GM19372 (cell line): Measurements from ENCODE around the gene FARSB.
"Not testable (repeated sequence)": the region's sequence is repeated elsewhere in the genome, so short reads cannot be mapped to it uniquely, and the experiment has no call there.

Experiments used
- ATAC-seq: cut with Tn5 transposase; IDR thresholded peaks from one replicate; pipeline ENCODE4 v1.9.1; 2021; ENCODE audit warnings: mild to moderate bottlenecking, low read depth, moderate library complexity; ENCODE audit not compliant: unreplicated experiment

The FARSB gene

GRCh38 chr2:222609381-222609780 lies 46.5 kb downstream of the FARSB start:
- ATAC-seq, result no peak

DNA sequence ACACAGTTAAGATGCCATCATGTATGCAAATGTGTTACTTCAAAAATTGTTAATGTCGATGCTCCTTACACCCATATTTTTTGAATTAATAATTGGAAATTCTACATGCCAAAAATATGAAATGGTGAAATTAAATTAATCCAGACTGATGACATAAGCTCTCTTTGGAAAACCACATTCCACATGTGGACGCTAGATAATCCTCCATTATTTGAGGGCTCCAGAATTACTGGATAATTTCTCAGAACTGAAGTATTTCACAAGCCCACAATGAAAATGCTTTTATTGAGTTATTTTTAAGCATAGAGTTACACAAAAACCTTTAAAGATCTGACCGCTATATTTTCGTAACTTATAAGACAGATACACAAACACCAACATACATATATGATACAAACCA lies 47.8 kb downstream of the FARSB start:
- ATAC-seq, result no peak

GRCh38 chr2:222606306-222606705 lies 49.6 kb downstream of the FARSB start:
- no peak for ATAC-seq

- ATAC-seq, result no peak
These were observed 51.0 kb downstream of the FARSB start for GRCh38 chr2:222604749-222605515.

- no peak for ATAC-seq
These were observed 52.4 kb downstream of the FARSB start for GRCh38 chr2:222603501-222603900.

- ATAC-seq, result no peak
These were observed 57.3 kb downstream of the FARSB start for GRCh38 chr2:222598611-222599010.

DNA sequence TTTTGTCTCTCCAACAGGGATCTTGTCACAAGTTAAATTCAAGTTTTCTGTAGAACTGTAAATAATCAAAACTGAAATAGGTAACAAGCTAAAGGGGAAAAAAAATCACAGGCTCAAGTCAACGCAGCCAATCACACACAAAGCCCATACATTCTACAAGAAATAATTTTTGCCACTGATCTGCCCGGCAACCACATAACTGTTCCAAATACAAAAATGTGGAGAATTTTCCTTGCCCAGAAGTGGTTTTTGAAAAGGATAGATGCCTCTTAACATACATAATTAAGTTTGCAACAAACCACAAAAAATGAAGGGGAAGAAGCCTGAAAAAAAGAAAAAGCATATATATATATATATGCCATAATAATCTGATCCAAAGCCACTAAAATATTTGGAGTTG lies 60.3 kb downstream of the FARSB start:
- ATAC-seq, result no peak

DNA sequence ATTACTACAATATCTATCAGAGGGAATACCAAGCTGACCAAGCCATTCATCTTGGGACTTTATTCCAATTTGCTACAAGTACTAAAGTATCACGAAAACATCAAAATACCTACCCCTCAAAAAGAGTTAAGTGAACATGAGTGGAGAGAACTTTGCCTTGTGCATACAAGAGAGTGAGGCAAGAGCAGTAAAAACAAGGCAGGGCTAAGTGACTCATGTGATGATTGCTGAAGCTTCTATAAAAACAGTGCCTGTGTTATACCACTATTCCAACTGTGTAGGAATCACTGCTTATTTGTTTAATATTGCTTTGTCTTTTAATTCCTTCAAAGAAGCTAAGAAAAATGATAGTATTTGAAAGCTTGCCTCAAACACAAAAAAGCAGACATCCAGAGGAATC lies 61.2 kb downstream of the FARSB start:
- no peak for ATAC-seq

DNA sequence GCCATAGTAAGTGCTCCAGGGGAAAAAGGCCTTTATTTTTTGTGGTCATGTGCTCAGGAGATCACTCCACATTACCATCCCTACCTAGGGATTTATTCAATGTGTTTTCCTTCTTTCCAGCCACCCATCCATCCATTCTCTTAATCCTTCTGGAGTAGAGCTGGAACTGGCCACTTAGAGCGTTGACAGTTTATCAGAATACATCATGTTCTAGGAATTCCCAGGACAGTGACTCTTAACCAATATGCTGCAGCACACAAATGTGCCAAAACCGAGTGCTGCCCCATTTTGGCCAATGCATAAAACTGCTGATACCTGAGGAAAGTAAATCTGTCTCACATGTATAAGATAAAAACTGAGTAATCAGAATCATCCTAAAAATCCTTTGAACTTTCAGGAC lies 63.7 kb downstream of the FARSB start:
- ATAC-seq, result no peak

DNA sequence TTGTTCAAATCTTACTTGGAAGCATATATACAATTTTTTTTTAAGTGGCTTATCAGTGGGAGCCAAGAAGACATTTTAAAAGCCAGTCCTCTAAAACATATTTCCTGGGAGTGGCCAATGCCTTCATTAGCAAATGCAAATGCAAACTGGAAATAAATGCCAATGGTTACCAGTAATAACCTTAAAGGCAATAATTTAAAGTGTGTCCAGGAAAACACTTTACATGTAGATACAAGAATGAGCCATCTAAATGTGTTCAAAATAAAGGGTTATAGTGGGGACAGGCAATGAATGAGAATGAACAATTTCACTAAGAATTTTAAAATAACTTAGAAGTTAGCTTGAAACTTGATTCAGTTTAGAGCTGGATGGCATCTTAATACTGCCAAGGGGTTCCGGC lies 64.2 kb downstream of the FARSB start:
- no peak for ATAC-seq

GRCh38 chr2:222584589-222584988 lies 71.3 kb downstream of the FARSB start:
- not testable (repeated sequence) for ATAC-seq

GRCh38 chr2:222582928-222583327 lies 73.0 kb downstream of the FARSB start:
- peak; percentile 51 for ATAC-seq

DNA sequence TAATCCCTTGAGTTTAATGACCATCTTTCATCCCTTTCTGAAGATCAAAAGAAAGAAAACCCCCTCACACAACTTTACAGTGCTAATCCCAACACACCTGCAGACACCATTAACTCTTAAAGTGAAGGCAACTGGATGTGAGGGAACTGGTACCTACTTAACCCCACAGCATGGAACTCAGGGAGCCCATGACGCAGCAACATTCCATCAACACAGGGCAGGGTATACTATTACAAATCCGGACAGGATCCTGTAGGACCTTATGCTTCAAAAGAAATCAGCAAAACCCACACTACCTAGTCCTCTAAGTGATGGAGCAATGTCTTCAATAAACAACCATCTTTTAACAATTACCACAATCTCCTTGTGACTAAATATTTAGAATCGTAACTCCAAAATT lies 78.6 kb downstream of the FARSB start:
- ATAC-seq, result no peak

DNA sequence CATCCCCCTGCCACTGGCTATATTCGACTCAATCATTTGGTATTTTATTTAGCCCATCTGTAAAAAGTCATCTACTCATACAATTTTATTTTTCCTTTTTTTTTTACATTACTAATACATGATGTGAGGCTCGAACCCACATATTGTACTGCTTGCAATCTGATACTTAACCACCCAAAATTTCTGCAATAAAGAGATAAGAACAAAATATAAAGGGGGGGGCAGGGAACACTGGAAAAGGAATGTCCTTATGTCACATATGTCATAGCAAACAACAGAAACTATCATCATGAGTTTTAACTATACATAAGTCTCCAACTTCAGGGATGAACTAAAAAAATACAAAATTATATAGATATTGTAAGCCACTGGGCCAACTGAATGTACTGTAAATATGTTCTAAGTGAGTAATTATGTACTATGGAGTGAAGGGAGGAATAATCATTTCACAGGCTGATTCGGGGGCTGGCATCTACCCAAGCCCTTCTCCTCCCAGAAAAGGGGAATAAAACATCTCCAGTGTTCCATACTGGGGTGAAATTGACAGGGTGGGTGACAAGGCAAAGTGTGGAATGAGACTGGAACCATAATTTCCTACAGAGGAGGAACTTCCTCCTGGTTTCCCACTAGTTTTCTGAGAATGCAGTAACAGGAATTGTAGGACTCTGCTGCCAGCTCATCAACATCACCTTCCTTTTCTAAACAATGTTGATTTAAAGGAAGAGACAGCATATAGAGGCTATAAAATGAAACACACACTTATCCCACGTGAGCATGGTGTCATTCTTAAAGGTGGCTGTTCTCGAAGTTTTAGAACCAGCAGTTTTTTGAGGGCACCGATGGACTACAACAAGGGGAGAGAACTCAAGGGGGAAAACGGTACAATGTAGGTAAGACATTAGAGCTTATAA lies 79.5 kb downstream of the FARSB start:
- no peak for ATAC-seq

DNA sequence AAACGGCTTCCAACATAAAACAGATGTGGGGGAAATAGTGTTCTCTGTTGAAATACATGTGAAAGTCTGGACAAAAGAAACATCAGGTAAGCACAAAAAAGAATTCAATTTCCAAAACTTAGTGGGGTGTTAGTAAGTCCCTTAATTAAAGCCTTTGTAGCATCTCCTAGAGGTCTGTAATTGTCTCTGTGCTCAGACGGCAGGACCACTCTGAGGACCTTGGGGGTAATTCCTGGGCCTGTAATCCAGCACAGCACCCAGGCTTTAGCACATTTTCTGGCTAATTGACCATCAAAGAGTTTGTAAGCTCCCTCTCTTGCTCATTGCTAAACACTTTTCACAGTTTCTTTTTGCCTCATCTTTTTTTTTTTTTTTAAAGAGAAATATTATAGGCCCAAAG lies 80.3 kb downstream of the FARSB start:
- no peak for ATAC-seq

DNA sequence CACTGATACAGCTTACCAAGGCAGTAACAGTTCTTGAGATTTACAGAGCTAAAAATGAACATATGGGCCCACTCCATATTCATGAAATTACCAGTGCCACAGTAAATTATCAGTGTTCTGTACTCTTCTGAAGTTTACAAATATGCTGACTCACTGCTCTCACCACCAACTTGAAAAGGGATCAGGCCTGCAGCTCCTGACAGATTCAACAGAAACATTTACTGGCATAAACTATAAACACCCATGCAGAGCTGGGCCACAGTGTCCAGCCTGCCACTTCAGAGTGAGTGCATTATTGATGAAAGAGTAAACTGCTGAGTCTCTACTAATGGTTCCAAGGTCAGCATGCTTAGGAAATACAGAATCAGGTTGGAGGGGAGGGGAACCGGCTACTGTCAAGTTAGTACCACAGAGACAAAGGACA lies 83.1 kb downstream of the FARSB start:
- no peak for ATAC-seq

DNA sequence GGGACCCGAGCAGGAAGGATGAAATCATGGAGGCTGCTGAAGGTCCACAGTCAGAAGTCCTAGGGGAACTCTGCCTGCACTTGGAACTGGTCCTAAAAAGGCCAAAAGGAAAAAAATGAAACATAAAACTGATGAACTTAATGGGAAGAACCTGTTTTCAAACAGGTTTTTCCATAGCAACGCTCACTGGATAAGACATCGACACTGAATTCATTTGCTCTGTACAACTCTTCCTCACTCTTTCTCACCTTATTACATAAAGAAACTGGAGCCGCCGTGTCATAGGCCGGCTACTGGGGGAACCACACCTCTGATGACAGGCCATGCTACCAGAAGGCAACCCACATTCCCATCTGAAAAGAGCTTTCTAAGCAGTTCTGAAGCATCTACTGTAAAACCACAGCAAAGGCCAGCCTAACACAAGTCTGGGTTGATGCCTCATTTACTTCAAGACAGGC lies 83.6 kb downstream of the FARSB start:
- no peak for ATAC-seq

- ATAC-seq, result no peak
These were observed 86.1 kb downstream of the FARSB start for GRCh38 chr2:222569826-222570225.

GRCh38 chr2:222568865-222569264 lies 87.0 kb downstream of the FARSB start:
- ATAC-seq, result no peak

DNA sequence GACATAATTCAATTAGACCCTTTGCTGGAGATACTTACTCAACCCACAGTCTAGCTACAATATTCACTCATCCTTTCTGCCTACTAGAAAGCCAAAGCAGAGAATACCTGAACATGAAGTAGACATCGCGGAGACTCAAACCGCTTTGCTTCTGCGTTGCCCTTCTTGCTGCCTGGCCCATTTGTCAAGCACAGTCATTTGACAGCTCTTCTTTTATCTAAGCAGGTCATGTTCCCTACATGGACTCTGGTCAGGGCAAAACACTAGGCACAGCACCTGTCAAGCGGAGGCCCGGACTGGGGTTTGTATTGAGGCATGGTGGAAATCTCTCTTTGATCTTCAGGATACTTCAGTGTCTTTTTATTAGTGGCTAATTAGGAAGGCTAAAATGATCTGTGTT lies 89.7 kb downstream of the FARSB start:
- ATAC-seq, result no peak

GRCh38 chr2:222563936-222564335 lies 92.0 kb downstream of the FARSB start:
- no peak for ATAC-seq
